Erythroblast (primary cell): ENCODE data around the gene ADAMTSL1.

Experiments
- GATA1 ChIP-seq: IDR thresholded peaks from 2 replicates; pipeline ENCODE4 v1.6.1; 2011; ENCODE audit warnings: low read depth, mild to moderate bottlenecking, control low read depth, low read length, moderate library complexity
- POLR2A ChIP-seq: IDR thresholded peaks from 2 replicates; pipeline ENCODE4 v1.6.1; 2011; ENCODE audit warnings: mild to moderate bottlenecking, low read length

- TF ChIP-seq POLR2A = no peak
- TF ChIP-seq GATA1 = no peak
These were observed 30.8 kb downstream of the ADAMTSL1 start for GRCh38 chr9:18504707-18505106.
